HEK293T (cell line): ENCODE measurements around the gene MYO15A.
"Not testable (repeated sequence)": the region's sequence is repeated elsewhere in the genome, so short reads cannot be mapped to it uniquely, and the experiment has no call there.

ENCODE experiments used
- CTCF ChIA-PET: fragments of 350-600 bp; formaldehyde crosslinking; extraction: SDS; loops from one replicate; lab custom pipeline; 2021; ENCODE audit warnings: antibody characterized with exemption, inconsistent platforms; lab: Yijun Ruan, JAX
- POLR2A ChIA-PET: fragments of 350-600 bp; formaldehyde crosslinking; extraction: SDS; loops from one replicate; lab custom pipeline; 2020; ENCODE audit warnings: antibody characterized with exemption, inconsistent platforms; lab: Yijun Ruan, JAX
- DNase-seq: peaks from one replicate; pipeline ENCODE4 v3.0.0; 2012; ENCODE audit warnings: mixed read lengths; ENCODE audit errors: extremely low spot score
- ARNT ChIP-seq: fragments of 450-650 bp; IDR thresholded peaks from 2 replicates; pipeline ENCODE4 v1.6.1; 2017; ENCODE audit warnings: mild to moderate bottlenecking
- BHLHE40 ChIP-seq: fragments of 450-650 bp; IDR thresholded peaks from 2 replicates; pipeline ENCODE4 v1.6.1; 2016; ENCODE audit warnings: mild to moderate bottlenecking, moderate library complexity, borderline replicate concordance
- CTBP1 ChIP-seq: fragments of 450-650 bp; IDR thresholded peaks from 2 replicates; pipeline ENCODE4 v1.6.1; 2016; ENCODE audit warnings: borderline replicate concordance
- ELF4 ChIP-seq: fragments of 450-650 bp; IDR thresholded peaks from 2 replicates; pipeline ENCODE4 v1.6.1; 2017; ENCODE audit warnings: antibody characterized with exemption
- FOXA1 ChIP-seq: fragments of 450-650 bp; IDR thresholded peaks from 2 replicates; pipeline ENCODE4 v1.6.1; 2016; ENCODE audit warnings: mild to moderate bottlenecking
- FOXK2 ChIP-seq: fragments of 450-650 bp; IDR thresholded peaks from 2 replicates; pipeline ENCODE4 v1.6.1; 2016; ENCODE audit warnings: mild to moderate bottlenecking
- FOXM1 ChIP-seq: fragments of 450-650 bp; IDR thresholded peaks from 2 replicates; pipeline ENCODE4 v1.6.1; 2017; ENCODE audit warnings: mild to moderate bottlenecking, borderline replicate concordance
- HDGF ChIP-seq: fragments of 450-650 bp; IDR thresholded peaks from 2 replicates; pipeline ENCODE4 v1.6.1; 2017; ENCODE audit warnings: antibody characterized with exemption, borderline replicate concordance
- L3MBTL2 ChIP-seq: fragments of 450-650 bp; conservative IDR thresholded peaks from 2 replicates; pipeline ENCODE4 v1.6.1; 2016; ENCODE audit warnings: mild to moderate bottlenecking
- LEF1 ChIP-seq: fragments of 450-650 bp; IDR thresholded peaks from 2 replicates; pipeline ENCODE4 v1.6.1; 2017; ENCODE audit warnings: mild to moderate bottlenecking, borderline replicate concordance
- NFRKB ChIP-seq: fragments of 450-650 bp; IDR thresholded peaks from 2 replicates; pipeline ENCODE4 v1.6.1; 2016; ENCODE audit warnings: mild to moderate bottlenecking, moderate library complexity
- PKNOX1 ChIP-seq: fragments of 450-650 bp; IDR thresholded peaks from 2 replicates; pipeline ENCODE4 v1.6.1; 2016
- SP1 ChIP-seq: fragments of 450-650 bp; IDR thresholded peaks from 2 replicates; pipeline ENCODE4 v1.6.1; 2017
- SUZ12 ChIP-seq: fragments of 450-650 bp; IDR thresholded peaks from 2 replicates; pipeline ENCODE4 v1.6.1; 2016; ENCODE audit warnings: mild to moderate bottlenecking
- TARDBP ChIP-seq: fragments of 450-650 bp; IDR thresholded peaks from 2 replicates; pipeline ENCODE4 v1.6.1; 2016
- ZNF384 ChIP-seq: fragments of 450-650 bp; IDR thresholded peaks from 2 replicates; pipeline ENCODE4 v1.6.1; 2016

The MYO15A gene

GRCh38 chr17:18206962-18207361 is 98.4 kb downstream of the MYO15A start:
- ChIA-PET POLR2A (interaction anchor here (0.8 kb wide), 1 partner anchor 371 kb away, joined by 3 read pairs; no protein-coding TSS in a partner anchor), CTCF (no interaction called here)
- no peak for TF ChIP-seq TARDBP
- no peak for TF ChIP-seq SUZ12
- TF ChIP-seq CTBP1: no peak
- TF ChIP-seq SP1: no peak
- no peak for TF ChIP-seq L3MBTL2
- no peak for TF ChIP-seq FOXA1
- TF ChIP-seq ELF4: no peak
- no peak for TF ChIP-seq PKNOX1
- no peak for DNase-seq

GRCh38 chr17:18208092-18208491 is 99.5 kb downstream of the MYO15A start:
- CTCF ChIA-PET: no interaction called here
- POLR2A ChIA-PET: no interaction called here
- no peak for DNase-seq
- TF ChIP-seq PKNOX1 (no peak), HDGF (no peak), SUZ12 (no peak), ZNF384 (no peak), NFRKB (no peak), TARDBP (no peak)

GRCh38 chr17:18213666-18214270 is 105.2 kb downstream of the MYO15A start:
- no peak for TF ChIP-seq SUZ12
- no peak for TF ChIP-seq BHLHE40
- no peak for TF ChIP-seq CTBP1
- TF ChIP-seq L3MBTL2: no peak
- TF ChIP-seq FOXA1: no peak
- no peak for TF ChIP-seq SP1
- TF ChIP-seq ARNT: no peak
- DNase-seq: no peak
- POLR2A ChIA-PET: interaction anchor here (0.7 to 1.3 kb wide), 3 partner anchors 11 to 31 kb away, joined by 3 to 4 read pairs (median 3); no protein-coding TSS in a partner anchor
- CTCF ChIA-PET: no interaction called here

GRCh38 chr17:18216906-18217305 is 108.3 kb downstream of the MYO15A start:
- not testable (repeated sequence) for DNase-seq
- ChIA-PET CTCF (interaction anchor here (0.7 to 1.6 kb wide), 6 partner anchors 26 to 102 kb away, joined by 3 to 9 read pairs (median 4); no protein-coding TSS in a partner anchor), POLR2A (interaction anchor here (1.5 kb wide), 1 partner anchor 33 kb away, joined by 4 read pairs; the partner anchor contains the start of gene ALKBH5)

GRCh38 chr17:18217412-18218015 is 109.0 kb downstream of the MYO15A start:
- CTCF ChIA-PET: interaction anchor here (0.6 to 1.6 kb wide), 4 partner anchors 25 to 70 kb away, joined by 3 to 9 read pairs (median 6); no protein-coding TSS in a partner anchor
- TF ChIP-seq FOXM1 (no peak), BHLHE40 (no peak), HDGF (no peak), LEF1 (no peak), NFRKB (no peak), PKNOX1 (no peak), SUZ12 (no peak), ARNT (no peak), SP1 (no peak), L3MBTL2 (no peak), TARDBP (no peak), ZNF384 (no peak), FOXA1 (no peak), ELF4 (no peak), FOXK2 (no peak), CTBP1 (no peak)

GRCh38 chr17:18218756-18219415 is 110.3 kb downstream of the MYO15A start:
- TF ChIP-seq BHLHE40: no peak
- no peak for TF ChIP-seq NFRKB
- TF ChIP-seq L3MBTL2: no peak
- DNase-seq: no peak
- CTCF ChIA-PET: interaction anchor here (0.6 kb wide), 2 partner anchors 50 to 124 kb away, joined by 4 to 5 read pairs; no protein-coding TSS in a partner anchor
- POLR2A ChIA-PET: interaction anchor here (1.0 to 1.3 kb wide), 2 partner anchors 35 to 40 kb away, joined by 3 to 4 read pairs; partner anchors contain the start of genes ALKBH5 and FLII

More at GRCh38 chr17:18217412-18218015, 109.0 kb downstream of the MYO15A start:
- peak; percentile 88 for DNase-seq
- POLR2A ChIA-PET: interaction anchor here (1.5 kb wide), 1 partner anchor 34 kb away, joined by 4 read pairs; the partner anchor contains the start of gene ALKBH5
